ENCODE results near the gene AUTS2. TPM values are rescaled to one million over a fixed set of nuclear protein-coding genes. Genes with fewer than 3 reads are reported as not detected.

AUTS2 gene
- total and polyA plus RNA-seq, 2 of the 8 experiments (the other 6 are each of a cell fraction or from before 2014, with no cell fraction given) = 25.9 to 101 TPM

GRCh38 chr7:69860486-69860885 is 262.2 kb downstream of the AUTS2 start (continued):
- no peak for TF ChIP-seq JUND (IDR thresholded peaks at IDR 0.05; ENCODE audit: low read length)
